Keratinocyte (primary cell): Measurements from ENCODE around the gene TBPL2. TPM values are rescaled to one million over a fixed set of nuclear protein-coding genes. Genes with fewer than 3 reads are reported as not detected.

Source experiments
- DNase-seq: peaks from one replicate; pipeline ENCODE4 v3.0.0-alpha.2; 2011; ENCODE audit warnings: low read depth, missing footprints, low spot score
- FAIRE-seq: peaks from 2 replicates; lab custom pipeline; 2011; peaks lifted over from hg19 to GRCh38; lab: Jason Lieb, UNC
- H2AFZ ChIP-seq: 2 replicates; pipeline ENCODE4 v1.6.0; 2012; ENCODE audit warnings: low read length, control low read depth, inconsistent platforms; ENCODE audit not compliant: control insufficient read depth
- H3K27ac ChIP-seq: 2 replicates; pipeline ENCODE4 v1.5.1; 2011; ENCODE audit warnings: low read length; ENCODE audit not compliant: control insufficient read depth, insufficient read depth
- H3K27me3 ChIP-seq: 3 replicates; pipeline ENCODE4 v1.6.0; 2011; ENCODE audit warnings: low read length; ENCODE audit not compliant: control insufficient read depth, insufficient read depth; ENCODE audit errors: extremely low read depth
- H3K36me3 ChIP-seq, 2 experiments: 2 replicates in 1 of 2; 3 replicates in 1 of 2; pipeline ENCODE4 v1.5.1; 2011; ENCODE audit warnings: low read length in 2 of 2, mild to moderate bottlenecking in 1 of 2; ENCODE audit not compliant: control insufficient read depth in 2 of 2, insufficient read depth in 2 of 2; ENCODE audit errors: extremely low read depth in 1 of 2
- H3K4me1 ChIP-seq: 3 replicates; pipeline ENCODE4 v1.5.1; 2011; ENCODE audit warnings: low read length; ENCODE audit not compliant: control insufficient read depth, insufficient read depth; ENCODE audit errors: extremely low read depth
- H3K4me2 ChIP-seq: 3 replicates; pipeline ENCODE4 v1.6.0; 2011; ENCODE audit warnings: low read depth, low read length; ENCODE audit not compliant: control insufficient read depth, insufficient read depth; ENCODE audit errors: extremely low read depth
- H3K4me3 ChIP-seq, 3 experiments: fragments of 200-600 bp in 1 of 3; sonication (generic) in 1 of 3; 2 replicates in 2 of 3; 3 replicates in 1 of 3; pipeline ENCODE4 v1.5.1; 2011 to 2016; ENCODE audit warnings: low read length in 3 of 3, mild to moderate bottlenecking in 3 of 3, control low read depth in 2 of 3, inconsistent platforms in 1 of 3, low read depth in 1 of 3, mixed read lengths in 1 of 3, mixed run types in 1 of 3, moderate library complexity in 1 of 3; ENCODE audit not compliant: control insufficient read depth in 2 of 3, insufficient read depth in 2 of 3; ENCODE audit errors: extremely low read depth in 1 of 3
- H3K79me2 ChIP-seq: 2 replicates; pipeline ENCODE4 v1.6.0; 2012; ENCODE audit warnings: low read length; ENCODE audit not compliant: control insufficient read depth, insufficient read depth
- H3K9ac ChIP-seq: 3 replicates; pipeline ENCODE4 v1.6.0; 2011; ENCODE audit warnings: low read length; ENCODE audit not compliant: control insufficient read depth, insufficient read depth; ENCODE audit errors: extremely low read depth
- H3K9me1 ChIP-seq: 3 replicates; pipeline ENCODE4 v1.6.0; 2011; ENCODE audit warnings: low read length; ENCODE audit not compliant: control insufficient read depth, insufficient read depth; ENCODE audit errors: extremely low read depth
- H3K9me3 ChIP-seq: 2 replicates; pipeline ENCODE4 v1.5.1; 2012; ENCODE audit warnings: low read depth, low read length; ENCODE audit not compliant: control insufficient read depth
- H4K20me1 ChIP-seq: 3 replicates; pipeline ENCODE4 v1.6.0; 2011; ENCODE audit warnings: low read length; ENCODE audit not compliant: control insufficient read depth, insufficient read depth; ENCODE audit errors: extremely low read depth
- EZH2 ChIP-seq: IDR thresholded peaks from one replicate; pipeline ENCODE4 v1.6.1; 2012; ENCODE audit warnings: inconsistent platforms, mild to moderate bottlenecking, low read length, moderate library complexity
- dilution Hi-C: fragments of 300-500 bp; cut with MboI; formaldehyde crosslinking; loops from one replicate; pipeline ENCODE4 v1.7.0; 2020; ENCODE audit warnings: low sequenced_read_pairs; ENCODE audit not compliant: extremely low pct_ligation_motif_present
- polyA plus RNA-seq, 5 experiments: library from polyadenylated mRNA; depleted of rRNA in 3 of 5; stranded (reverse) in 3 of 5; stranded (forward) in 1 of 5; unstranded in 1 of 5; fragments of >200 nt; gene quantifications; 1 replicate in 1 of 5; 2 replicates in 3 of 5; 3 replicates in 1 of 5; pipeline versions ENCODE4 v1.2.1 to v1.2.3, GENCODE V29; 2011 to 2012; ENCODE audit warnings: missing spikeins in 2 of 5, low read depth in 1 of 5, low replicate concordance in 1 of 5
- TF ChIP-seq, protein P1 (sequence below), 3 experiments: IDR thresholded peaks in 1 of 3; conservative IDR thresholded peaks in 1 of 3; optimal IDR thresholded peaks in 1 of 3; 2 replicates in 2 of 3; 3 replicates in 1 of 3; pipeline versions ENCODE3 to v1.5.1; 2011; ENCODE audit warnings: low read length in 3 of 3, mild to moderate bottlenecking in 3 of 3, moderate library complexity in 2 of 3, control low read depth in 1 of 3, inconsistent platforms in 1 of 3; ENCODE audit not compliant: insufficient read depth in 2 of 3; ENCODE audit errors: extremely low read depth in 1 of 3

The TBPL2 gene
- polyA plus RNA-seq, 1 donor (not counting 4 experiments of a cell fraction or from before 2014, with no cell fraction given) = not detected

DNA sequence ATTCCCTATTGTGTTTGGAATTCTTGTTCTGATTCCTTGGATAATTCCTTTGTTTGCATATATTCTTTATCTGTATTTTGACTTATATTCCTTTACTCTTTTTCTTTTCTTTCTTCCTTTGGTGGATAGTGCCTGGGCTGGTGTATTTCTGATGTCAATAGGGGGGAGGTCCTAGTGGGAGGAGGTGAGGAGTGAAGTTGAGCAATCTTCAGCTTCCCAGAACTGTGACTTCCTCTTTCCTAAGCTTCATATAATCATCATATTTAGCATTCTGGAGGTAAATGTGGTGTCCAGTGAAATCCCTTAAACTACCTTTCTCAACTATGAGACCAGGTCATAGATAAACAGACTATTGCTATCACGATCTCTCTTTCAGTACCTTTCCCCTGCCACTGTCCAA lies 29.6 kb upstream of the TBPL2 start:
- H3K27ac ChIP-seq = no peak overlapping the region
- H3K9ac ChIP-seq = no peak overlapping the region
- no peaks in the 10 kb centered on the region for H3K9me3 ChIP-seq
- no peak overlapping the region for H3K4me3 ChIP-seq
- no peaks in the 10 kb centered on the region for H3K9me1 ChIP-seq
- H3K27me3 ChIP-seq = no peaks in the 10 kb centered on the region
- FAIRE-seq (no peak), DNase-seq (no peak)
- no peak overlapping the region for H3K4me2 ChIP-seq
- H4K20me1 ChIP-seq = no peaks in the 10 kb centered on the region
- no peaks in the 10 kb centered on the region for H3K36me3 ChIP-seq
- H2AFZ ChIP-seq = no peak overlapping the region
- dilution Hi-C loops = no loop called here
- no peak for TF ChIP-seq EZH2
- TF ChIP-seq, protein P1, sequence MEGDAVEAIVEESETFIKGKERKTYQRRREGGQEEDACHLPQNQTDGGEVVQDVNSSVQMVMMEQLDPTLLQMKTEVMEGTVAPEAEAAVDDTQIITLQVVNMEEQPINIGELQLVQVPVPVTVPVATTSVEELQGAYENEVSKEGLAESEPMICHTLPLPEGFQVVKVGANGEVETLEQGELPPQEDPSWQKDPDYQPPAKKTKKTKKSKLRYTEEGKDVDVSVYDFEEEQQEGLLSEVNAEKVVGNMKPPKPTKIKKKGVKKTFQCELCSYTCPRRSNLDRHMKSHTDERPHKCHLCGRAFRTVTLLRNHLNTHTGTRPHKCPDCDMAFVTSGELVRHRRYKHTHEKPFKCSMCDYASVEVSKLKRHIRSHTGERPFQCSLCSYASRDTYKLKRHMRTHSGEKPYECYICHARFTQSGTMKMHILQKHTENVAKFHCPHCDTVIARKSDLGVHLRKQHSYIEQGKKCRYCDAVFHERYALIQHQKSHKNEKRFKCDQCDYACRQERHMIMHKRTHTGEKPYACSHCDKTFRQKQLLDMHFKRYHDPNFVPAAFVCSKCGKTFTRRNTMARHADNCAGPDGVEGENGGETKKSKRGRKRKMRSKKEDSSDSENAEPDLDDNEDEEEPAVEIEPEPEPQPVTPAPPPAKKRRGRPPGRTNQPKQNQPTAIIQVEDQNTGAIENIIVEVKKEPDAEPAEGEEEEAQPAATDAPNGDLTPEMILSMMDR (optimal IDR thresholded peaks at IDR 0.05 in 1 of 3, IDR thresholded peaks at IDR 0.05 in 1 of 3, conservative IDR thresholded peaks at IDR 0.05 in 1 of 3; ENCODE audit: extremely low read depth in 1 of 3, insufficient read depth in 2 of 3, low read length in 3 of 3) = no peak
- H3K79me2 ChIP-seq = no peaks in the 10 kb centered on the region
- no peaks in the 10 kb centered on the region for H3K4me1 ChIP-seq

DNA sequence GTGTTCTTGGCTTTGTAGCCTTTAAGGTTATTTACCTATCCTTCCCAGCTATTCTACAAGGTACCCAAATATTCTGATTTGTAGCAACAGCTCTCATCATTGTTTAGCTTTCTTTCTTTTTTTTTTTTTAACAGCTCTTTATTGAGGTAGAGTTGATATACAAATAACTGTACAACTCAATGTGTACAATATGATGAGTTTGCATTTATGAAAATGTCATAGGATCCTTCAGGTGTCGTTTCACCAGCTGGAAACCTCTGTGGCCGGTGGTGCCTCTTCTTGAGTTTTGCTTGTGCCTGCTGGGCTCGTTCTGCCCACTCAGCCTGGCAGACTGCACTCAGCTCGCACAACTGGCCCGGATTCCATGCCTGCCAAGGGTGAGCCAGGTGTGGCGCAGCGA lies 26.9 kb upstream of the TBPL2 start:
- Histone ChIP-seq H3K9me3 (no peaks in the 10 kb centered on the region), H4K20me1 (no peaks in the 10 kb centered on the region), H3K79me2 (no peaks in the 10 kb centered on the region), H3K27me3 (no peaks in the 10 kb centered on the region), H3K9ac (no peak overlapping the region), H3K36me3 (no peaks in the 10 kb centered on the region), H3K9me1 (no peaks in the 10 kb centered on the region), H2AFZ (no peak overlapping the region), H3K4me1 (no peaks in the 10 kb centered on the region), H3K27ac (no peak overlapping the region), H3K4me3 (no peak overlapping the region), H3K4me2 (no peak overlapping the region)
- no peak for TF ChIP-seq EZH2
- TF ChIP-seq, protein P1 (optimal IDR thresholded peaks at IDR 0.05 in 1 of 3, IDR thresholded peaks at IDR 0.05 in 1 of 3, conservative IDR thresholded peaks at IDR 0.05 in 1 of 3; ENCODE audit: extremely low read depth in 1 of 3, insufficient read depth in 2 of 3, low read length in 3 of 3) = no peak
- no peak for FAIRE-seq
- dilution Hi-C loops = no loop called here
- no peak for DNase-seq
